Suprapubic skin (tissue), 4 donors: Measurements from ENCODE around the gene LAMB4. TPM values are rescaled to one million over a fixed set of nuclear protein-coding genes. Genes with fewer than 3 reads are reported as not detected.

Experiments used
- DNase-seq, 2 donors: peaks; one replicate each; pipeline ENCODE4 v3.0.0-alpha.2; 2019; ENCODE audit warnings: low spot score in 2 of 2
- H3K27ac ChIP-seq: fragments of 200-600 bp; sonication (generic); one replicate; pipeline ENCODE4 v1.5.1; 2019
- H3K27me3 ChIP-seq: fragments of 200-600 bp; sonication (generic); one replicate; pipeline ENCODE4 v1.5.1; 2019
- H3K36me3 ChIP-seq: fragments of 200-600 bp; sonication (generic); one replicate; pipeline ENCODE4 v1.5.1; 2019
- H3K4me1 ChIP-seq: fragments of 200-600 bp; sonication (generic); one replicate; pipeline ENCODE4 v1.5.1; 2019
- H3K4me3 ChIP-seq: fragments of 200-600 bp; sonication (generic); one replicate; pipeline ENCODE4 v1.5.1; 2019; ENCODE audit warnings: mild to moderate bottlenecking
- H3K9me3 ChIP-seq: fragments of 200-600 bp; sonication (generic); one replicate; pipeline ENCODE4 v1.5.1; 2019
- EP300 ChIP-seq: sonication (generic); formaldehyde crosslinking; IDR thresholded peaks from one replicate; pipeline ENCODE4 v1.6.1; 2017; ENCODE audit warnings: antibody characterized with exemption
- POLR2A ChIP-seq, 2 donors: fragments of 450-650 bp; IDR thresholded peaks; one replicate each; pipeline ENCODE4 v1.6.1; 2017; ENCODE audit warnings: antibody characterized with exemption in 2 of 2, mild to moderate bottlenecking in 2 of 2, moderate library complexity in 2 of 2
- POLR2AphosphoS5 ChIP-seq, 3 donors: sonication (generic); formaldehyde crosslinking; IDR thresholded peaks; one replicate each; pipeline ENCODE4 v1.6.1; 2017; ENCODE audit warnings: antibody characterized with exemption in 3 of 3
- WGBS: methylation state at CpG from one replicate; pipeline ENCODE4 v1.1.5; 2018; 5-methylcytosine and 5-hydroxymethylcytosine counted together
- total RNA-seq, 4 donors: library from RNA; depleted of rRNA; stranded (reverse); fragments of >200 nt; gene quantifications; one replicate each; pipeline ENCODE4 v1.1.0, GENCODE V29; 2016
- TF ChIP-seq, protein P1 (sequence below), 2 donors: fragments of 200-600 bp in 1 of 2; fragments of 450-650 bp in 1 of 2; sonication (generic) in 1 of 2; IDR thresholded peaks; one replicate each; pipeline ENCODE4 v1.5.1; 2016 to 2019; ENCODE audit warnings: antibody characterized with exemption in 2 of 2, mild to moderate bottlenecking in 1 of 2, moderate library complexity in 1 of 2

Gene LAMB4
- total RNA-seq, 4 donors from 2014 or later, result 212 to 642 (median 282) TPM

DNA sequence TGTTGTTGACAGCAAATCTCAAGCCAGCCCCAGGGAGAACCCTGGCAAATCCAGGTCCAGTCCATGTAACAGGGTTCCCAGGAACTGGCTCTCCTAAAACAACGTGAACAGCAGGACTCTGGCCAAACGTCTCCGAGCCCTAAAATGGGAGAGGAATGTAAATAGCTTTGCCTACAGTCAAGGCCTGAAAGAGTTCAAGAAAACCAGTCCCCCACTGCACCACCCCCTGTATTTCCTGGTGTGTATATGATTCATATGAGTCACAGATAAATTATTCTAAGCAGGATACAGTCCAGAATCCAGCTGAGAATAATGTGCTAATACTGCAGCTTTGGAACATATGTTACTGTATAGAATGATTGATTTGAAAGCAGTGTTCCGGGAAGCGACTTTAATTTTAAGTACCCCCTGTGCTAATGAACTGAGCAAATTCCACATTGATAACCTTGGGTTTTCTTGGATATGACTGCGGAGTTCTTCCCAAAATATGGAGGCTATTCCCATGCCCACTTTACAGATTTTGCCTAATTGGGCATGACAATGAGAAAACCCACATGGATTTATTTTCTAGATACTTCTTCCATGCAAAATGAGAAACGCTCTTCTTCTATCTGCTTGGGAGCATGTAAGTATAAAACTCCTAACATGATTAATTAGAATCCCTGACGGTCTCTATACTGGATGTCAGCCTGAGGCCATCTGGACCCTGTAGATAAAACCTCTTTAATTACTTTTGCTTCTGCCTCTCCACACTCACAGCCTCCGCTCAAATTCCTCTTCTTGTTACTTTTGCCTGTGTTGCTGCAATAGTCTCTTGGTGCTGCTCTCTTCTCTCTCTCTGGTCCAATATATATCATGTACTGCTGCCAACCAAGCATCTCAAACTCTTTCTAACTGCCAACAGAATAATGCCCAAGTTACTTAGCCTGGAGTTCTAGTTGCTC, 50.2 kb downstream of the LAMB4 start:
- H3K9me3 ChIP-seq, result no peaks in the 10 kb centered on the region
- DNase-seq, result no peak
- H3K4me1 ChIP-seq, result no peaks in the 10 kb centered on the region
- no peak overlapping the region for H3K27ac ChIP-seq
- WGBS, result 74% methylated on average over 9 of the region's 9 CpGs
- H3K27me3 ChIP-seq, result no peaks in the 10 kb centered on the region
- H3K36me3 ChIP-seq, result no peaks in the 10 kb centered on the region
- H3K4me3 ChIP-seq, result no peak overlapping the region
- TF ChIP-seq POLR2AphosphoS5 (IDR thresholded peaks at IDR 0.05) (no peak), EP300 (no peak), POLR2A (IDR thresholded peaks at IDR 0.05) (no peak)
- TF ChIP-seq, protein P1, sequence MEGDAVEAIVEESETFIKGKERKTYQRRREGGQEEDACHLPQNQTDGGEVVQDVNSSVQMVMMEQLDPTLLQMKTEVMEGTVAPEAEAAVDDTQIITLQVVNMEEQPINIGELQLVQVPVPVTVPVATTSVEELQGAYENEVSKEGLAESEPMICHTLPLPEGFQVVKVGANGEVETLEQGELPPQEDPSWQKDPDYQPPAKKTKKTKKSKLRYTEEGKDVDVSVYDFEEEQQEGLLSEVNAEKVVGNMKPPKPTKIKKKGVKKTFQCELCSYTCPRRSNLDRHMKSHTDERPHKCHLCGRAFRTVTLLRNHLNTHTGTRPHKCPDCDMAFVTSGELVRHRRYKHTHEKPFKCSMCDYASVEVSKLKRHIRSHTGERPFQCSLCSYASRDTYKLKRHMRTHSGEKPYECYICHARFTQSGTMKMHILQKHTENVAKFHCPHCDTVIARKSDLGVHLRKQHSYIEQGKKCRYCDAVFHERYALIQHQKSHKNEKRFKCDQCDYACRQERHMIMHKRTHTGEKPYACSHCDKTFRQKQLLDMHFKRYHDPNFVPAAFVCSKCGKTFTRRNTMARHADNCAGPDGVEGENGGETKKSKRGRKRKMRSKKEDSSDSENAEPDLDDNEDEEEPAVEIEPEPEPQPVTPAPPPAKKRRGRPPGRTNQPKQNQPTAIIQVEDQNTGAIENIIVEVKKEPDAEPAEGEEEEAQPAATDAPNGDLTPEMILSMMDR (IDR thresholded peaks at IDR 0.05), result no peak

DNA sequence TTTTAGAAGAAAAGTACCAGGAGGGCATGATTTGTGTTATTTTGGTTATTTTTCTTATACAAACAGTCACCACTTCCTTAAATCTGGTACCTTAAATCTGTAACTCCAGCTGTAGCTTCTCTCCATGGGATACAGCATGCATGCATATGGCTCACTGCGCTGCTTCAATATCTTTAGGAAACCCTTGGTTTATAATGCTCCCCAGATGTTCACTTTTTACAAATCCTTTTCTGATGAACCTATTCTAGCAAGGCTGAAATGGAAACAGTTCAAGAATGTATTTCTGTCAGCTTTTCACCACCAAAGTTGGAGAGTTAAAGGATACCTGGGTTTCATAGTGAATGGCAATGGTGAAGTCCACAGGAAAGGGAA, 50.9 kb downstream of the LAMB4 start:
- H3K36me3 ChIP-seq, result no peaks in the 10 kb centered on the region
- H3K4me3 ChIP-seq, result no peak overlapping the region
- no peaks in the 10 kb centered on the region for H3K4me1 ChIP-seq
- no peak for DNase-seq
- 92% methylated on average over 1 of the region's 1 CpG for WGBS
- no peak for TF ChIP-seq EP300
- no peak for TF ChIP-seq POLR2A (IDR thresholded peaks at IDR 0.05)
- TF ChIP-seq, protein P1 (IDR thresholded peaks at IDR 0.05), result no peak
- no peaks in the 10 kb centered on the region for H3K9me3 ChIP-seq
- no peaks in the 10 kb centered on the region for H3K27me3 ChIP-seq
- no peak overlapping the region for H3K27ac ChIP-seq

DNA sequence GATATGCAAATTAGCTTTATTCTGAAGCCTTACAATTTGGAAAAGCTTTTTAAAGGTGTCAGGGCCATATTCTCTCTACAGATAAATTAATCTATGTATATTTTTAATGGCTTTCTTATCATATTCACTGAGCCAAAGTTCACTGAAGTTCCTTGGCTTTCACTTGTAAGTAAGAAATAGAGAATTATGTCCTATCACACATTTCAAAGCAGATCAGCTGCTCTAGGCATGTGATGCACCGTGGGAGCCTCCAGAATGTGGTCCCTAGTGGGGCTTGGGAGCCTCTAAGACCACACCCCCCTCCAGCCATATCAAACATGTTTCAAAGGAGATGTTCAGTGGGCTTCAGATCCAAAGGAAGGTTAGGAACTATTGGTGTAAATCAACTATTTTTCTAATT, 51.5 kb downstream of the LAMB4 start:
- no peaks in the 10 kb centered on the region for H3K36me3 ChIP-seq
- no peaks in the 10 kb centered on the region for H3K4me1 ChIP-seq
- no peaks in the 10 kb centered on the region for H3K27me3 ChIP-seq
- 72% methylated on average over 1 of the region's 1 CpG for WGBS
- TF ChIP-seq EP300, result no peak
- no peak for TF ChIP-seq POLR2A (IDR thresholded peaks at IDR 0.05)
- TF ChIP-seq, protein P1 (IDR thresholded peaks at IDR 0.05), result no peak
- TF ChIP-seq POLR2AphosphoS5 (IDR thresholded peaks at IDR 0.05), result no peak
- H3K27ac ChIP-seq, result no peak overlapping the region
- H3K9me3 ChIP-seq, result no peaks in the 10 kb centered on the region
- DNase-seq, result no peak
- no peak overlapping the region for H3K4me3 ChIP-seq

DNA sequence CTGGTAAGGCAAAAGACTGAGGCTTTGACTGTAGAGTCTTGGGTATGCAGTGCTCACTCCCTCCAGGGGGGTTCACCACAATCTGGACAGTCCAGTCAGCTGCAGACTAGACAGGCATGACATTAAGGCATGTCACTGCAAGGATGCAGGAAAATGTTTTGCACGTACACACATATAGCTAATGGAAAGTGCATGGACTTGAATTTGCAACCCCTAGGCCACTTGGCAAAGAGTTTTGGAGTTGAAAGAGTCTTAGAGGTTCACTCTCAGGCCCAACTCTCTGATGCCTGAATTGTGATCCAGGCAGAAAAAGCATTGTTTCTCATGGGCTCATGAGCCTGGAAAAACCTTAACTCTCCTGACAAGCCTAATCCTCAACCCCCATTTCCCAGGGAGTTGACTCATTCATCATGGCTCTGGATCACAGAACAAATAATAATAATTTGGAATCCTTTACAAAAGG, 51.9 kb downstream of the LAMB4 start:
- no peak for DNase-seq
- H3K4me1 ChIP-seq, result no peaks in the 10 kb centered on the region
- H3K27me3 ChIP-seq, result no peaks in the 10 kb centered on the region
- H3K4me3 ChIP-seq, result no peak overlapping the region
- no peaks in the 10 kb centered on the region for H3K36me3 ChIP-seq
- 33% methylated on average over 1 of the region's 1 CpG for WGBS
- H3K27ac ChIP-seq, result no peak overlapping the region
- H3K9me3 ChIP-seq, result no peaks in the 10 kb centered on the region
- TF ChIP-seq EP300, result no peak
- TF ChIP-seq, protein P1 (IDR thresholded peaks at IDR 0.05), result no peak
- no peak for TF ChIP-seq POLR2AphosphoS5 (IDR thresholded peaks at IDR 0.05)
- no peak for TF ChIP-seq POLR2A (IDR thresholded peaks at IDR 0.05)

DNA sequence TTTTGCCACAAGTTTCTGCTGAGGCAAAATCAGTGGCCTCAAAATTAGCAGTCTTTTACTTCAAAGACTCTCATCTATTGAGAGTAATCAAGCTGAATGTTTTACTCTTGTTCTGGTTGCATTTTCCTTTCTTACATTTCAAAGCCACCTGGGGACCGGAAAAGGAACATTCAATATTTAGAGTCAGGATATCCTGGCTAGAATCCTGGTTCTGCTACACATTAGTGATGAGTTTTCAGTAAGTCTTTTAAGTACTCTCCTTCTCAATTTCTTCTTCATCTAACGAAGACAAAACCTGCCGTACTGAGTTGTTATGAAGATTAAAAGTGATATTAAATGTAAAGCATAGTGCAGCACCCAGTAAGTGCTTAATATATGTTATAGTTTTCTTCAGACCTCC, 52.5 kb downstream of the LAMB4 start:
- no peak overlapping the region for H3K4me3 ChIP-seq
- H3K27ac ChIP-seq, result no peak overlapping the region
- no peak for DNase-seq
- H3K27me3 ChIP-seq, result no peaks in the 10 kb centered on the region
- H3K36me3 ChIP-seq, result no peaks in the 10 kb centered on the region
- TF ChIP-seq EP300, result no peak
- TF ChIP-seq, protein P1 (IDR thresholded peaks at IDR 0.05), result no peak
- no peak for TF ChIP-seq POLR2AphosphoS5 (IDR thresholded peaks at IDR 0.05)
- TF ChIP-seq POLR2A (IDR thresholded peaks at IDR 0.05), result no peak
- H3K9me3 ChIP-seq, result no peaks in the 10 kb centered on the region
- no peaks in the 10 kb centered on the region for H3K4me1 ChIP-seq
- WGBS, result 80% methylated on average over 3 of the region's 3 CpGs
